ENCODE results near the gene EPM2AIP1. TPM values are rescaled to one million over a fixed set of nuclear protein-coding genes. Genes with fewer than 3 reads are reported as not detected.

Gene EPM2AIP1
- total and polyA plus RNA-seq, 7 donors = 2.5 to 22.9 (median 12.3) TPM

GRCh38 chr3:37030588-37030987 lies 37.7 kb upstream of the EPM2AIP1 start:
- no peak for TF ChIP-seq CTCF (IDR thresholded peaks at IDR 0.05)
- no peak overlapping the region for H3K4me3 ChIP-seq
- peaks cover 8 to 80% of the 10 kb centered on the region in 2 donors for H3K36me3 ChIP-seq (ENCODE audit: insufficient read depth in 1 of 2, low read depth in 1 of 2)
- WGBS, 3 donors = 22 to 27% (median 23%) methylated on average over 3 of the region's 3 CpGs
- intact Hi-C loops (cut with DNase I) = no loop called here
- H3K27me3 ChIP-seq (ENCODE audit: insufficient read depth in 3 of 3, low read length in 2 of 3) = no peaks in the 10 kb centered on the region
- H3K9me3 ChIP-seq = no peaks in the 10 kb centered on the region
- peak overlapping the region; percentile 74 for H3K27ac ChIP-seq
- H3K4me1 ChIP-seq = peaks cover 33% of the 10 kb centered on the region
- ATAC-seq (no peak), DNase-seq (no peak)

- H3K4me1 ChIP-seq = peaks cover 33% of the 10 kb centered on the region
- H3K4me3 ChIP-seq = no peak overlapping the region
- no peak for DNase-seq
- intact Hi-C loops (cut with DNase I) = no loop called here
- peak; percentile 53 to 76 (median 66) for ATAC-seq
- peak overlapping the region; percentile 74 for H3K27ac ChIP-seq
- H3K9me3 ChIP-seq = no peaks in the 10 kb centered on the region
- peaks cover 8 to 81% of the 10 kb centered on the region in 2 donors for H3K36me3 ChIP-seq (ENCODE audit: insufficient read depth in 1 of 2, low read depth in 1 of 2)
- no peaks in the 10 kb centered on the region for H3K27me3 ChIP-seq (ENCODE audit: insufficient read depth in 3 of 3, low read length in 2 of 3)
- no peak for TF ChIP-seq CTCF (IDR thresholded peaks at IDR 0.05)
Measured at GRCh38 chr3:37029516-37030163, 36.7 kb upstream of the EPM2AIP1 start.

- H3K36me3 ChIP-seq (ENCODE audit: insufficient read depth in 1 of 2, low read depth in 1 of 2) = peaks cover 8 to 83% of the 10 kb centered on the region in 2 donors
- intact Hi-C loops (cut with DNase I) = no loop called here
- 59 to 93% (median 67%) methylated on average over 1 of the region's 1 CpG for WGBS, 3 donors
- DNase-seq = no peak
- no peak for TF ChIP-seq CTCF (IDR thresholded peaks at IDR 0.05)
- H3K9me3 ChIP-seq = no peaks in the 10 kb centered on the region
- peak in 2 of 4 donors; percentile 69 to 72 for ATAC-seq
- peaks cover 33% of the 10 kb centered on the region for H3K4me1 ChIP-seq
- H3K4me3 ChIP-seq = no peak overlapping the region
- peak overlapping the region; percentile 74 for H3K27ac ChIP-seq
- no peaks in the 10 kb centered on the region for H3K27me3 ChIP-seq (ENCODE audit: insufficient read depth in 3 of 3, low read length in 2 of 3)
Measured at GRCh38 chr3:37029111-37029510, 36.2 kb upstream of the EPM2AIP1 start.

- intact Hi-C loops (cut with DNase I) = no loop called here
- TF ChIP-seq CTCF (IDR thresholded peaks at IDR 0.05) = no peak
- no peak overlapping the region for H3K27ac ChIP-seq
- WGBS, 3 donors = 32 to 60% (median 57%) methylated on average over 1 of the region's 1 CpG
- no peak overlapping the region for H3K4me3 ChIP-seq
- ATAC-seq (peak in 2 of 4 donors; percentile 42 to 43), DNase-seq (peak in 1 of 2 donors; percentile 57)
- no peaks in the 10 kb centered on the region for H3K9me3 ChIP-seq
- H3K4me1 ChIP-seq = peaks cover 33% of the 10 kb centered on the region
- H3K36me3 ChIP-seq (ENCODE audit: insufficient read depth in 1 of 2, low read depth in 1 of 2) = peaks cover 8 to 84% of the 10 kb centered on the region in 2 donors
- no peaks in the 10 kb centered on the region for H3K27me3 ChIP-seq (ENCODE audit: insufficient read depth in 3 of 3, low read length in 2 of 3)
Measured at GRCh38 chr3:37028329-37028728, 35.4 kb upstream of the EPM2AIP1 start.

- H3K9me3 ChIP-seq = no peaks in the 10 kb centered on the region
- H3K36me3 ChIP-seq (ENCODE audit: insufficient read depth in 1 of 2, low read depth in 1 of 2) = peaks cover 13 to 84% of the 10 kb centered on the region in 2 donors
- H3K27ac ChIP-seq = no peak overlapping the region
- no peaks in the 10 kb centered on the region for H3K27me3 ChIP-seq (ENCODE audit: insufficient read depth in 3 of 3, low read length in 2 of 3)
- DNase-seq (no peak), ATAC-seq (no peak)
- H3K4me3 ChIP-seq = no peak overlapping the region
- 40 to 56% (median 45%) methylated on average over 5 of the region's 5 CpGs for WGBS, 3 donors
- TF ChIP-seq CTCF (IDR thresholded peaks at IDR 0.05) = no peak
- intact Hi-C loops (cut with DNase I) = no loop called here
- H3K4me1 ChIP-seq = peaks cover 33% of the 10 kb centered on the region
Measured at GRCh38 chr3:37026851-37027250, 33.9 kb upstream of the EPM2AIP1 start.
